Activated CD4-positive, alpha-beta T cell treated with anti-CD3 and anti-CD28 coated beads, Interleukin-2, amount 50 U/mL, for 16 hours (primary cell): ENCODE measurements around the gene NFATC4.
"Not testable (repeated sequence)": the region's sequence is repeated elsewhere in the genome, so short reads cannot be mapped to it uniquely, and the experiment has no call there.

Experiments used
- DNase-seq: peaks from one replicate; pipeline ENCODE4 v3.0.0-alpha.2; 2020

Gene NFATC4

GRCh38 chr14:24368562-24369252, 723 bp downstream of the NFATC4 start:
- no peak for DNase-seq

DNA sequence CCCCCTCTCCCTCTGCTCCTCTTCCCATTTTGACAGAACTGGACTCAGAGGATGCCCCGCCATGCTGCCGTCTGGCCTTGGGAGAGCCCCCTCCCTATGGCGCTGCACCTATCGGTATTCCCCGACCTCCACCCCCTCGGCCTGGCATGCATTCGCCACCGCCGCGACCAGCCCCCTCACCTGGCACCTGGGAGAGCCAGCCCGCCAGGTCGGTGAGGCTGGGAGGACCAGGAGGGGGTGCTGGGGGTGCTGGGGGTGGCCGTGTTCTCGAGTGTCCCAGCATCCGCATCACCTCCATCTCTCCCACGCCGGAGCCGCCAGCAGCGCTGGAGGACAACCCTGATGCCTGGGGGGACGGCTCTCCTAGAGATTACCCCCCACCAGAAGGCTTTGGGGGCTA, 1.5 kb downstream of the NFATC4 start:
- no peak for DNase-seq

DNA sequence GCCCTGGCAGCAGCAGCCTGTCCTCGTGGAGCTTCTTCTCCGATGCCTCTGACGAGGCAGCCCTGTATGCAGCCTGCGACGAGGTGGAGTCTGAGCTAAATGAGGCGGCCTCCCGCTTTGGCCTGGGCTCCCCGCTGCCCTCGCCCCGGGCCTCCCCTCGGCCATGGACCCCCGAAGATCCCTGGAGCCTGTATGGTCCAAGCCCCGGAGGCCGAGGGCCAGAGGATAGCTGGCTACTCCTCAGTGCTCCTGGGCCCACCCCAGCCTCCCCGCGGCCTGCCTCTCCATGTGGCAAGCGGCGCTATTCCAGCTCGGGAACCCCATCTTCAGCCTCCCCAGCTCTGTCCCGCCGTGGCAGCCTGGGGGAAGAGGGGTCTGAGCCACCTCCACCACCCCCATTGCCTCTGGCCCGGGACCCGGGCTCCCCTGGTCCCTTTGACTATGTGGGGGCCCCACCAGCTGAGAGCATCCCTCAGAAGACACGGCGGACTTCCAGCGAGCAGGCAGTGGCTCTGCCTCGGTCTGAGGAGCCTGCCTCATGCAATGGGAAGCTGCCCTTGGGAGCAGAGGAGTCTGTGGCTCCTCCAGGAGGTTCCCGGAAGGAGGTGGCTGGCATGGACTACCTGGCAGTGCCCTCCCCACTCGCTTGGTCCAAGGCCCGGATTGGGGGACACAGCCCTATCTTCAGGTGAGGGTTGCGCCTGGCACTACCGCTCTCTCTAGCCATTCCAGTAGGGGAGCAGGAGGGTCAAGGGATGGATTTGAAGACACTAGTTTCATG, 2.1 kb downstream of the NFATC4 start:
- no peak for DNase-seq

DNA sequence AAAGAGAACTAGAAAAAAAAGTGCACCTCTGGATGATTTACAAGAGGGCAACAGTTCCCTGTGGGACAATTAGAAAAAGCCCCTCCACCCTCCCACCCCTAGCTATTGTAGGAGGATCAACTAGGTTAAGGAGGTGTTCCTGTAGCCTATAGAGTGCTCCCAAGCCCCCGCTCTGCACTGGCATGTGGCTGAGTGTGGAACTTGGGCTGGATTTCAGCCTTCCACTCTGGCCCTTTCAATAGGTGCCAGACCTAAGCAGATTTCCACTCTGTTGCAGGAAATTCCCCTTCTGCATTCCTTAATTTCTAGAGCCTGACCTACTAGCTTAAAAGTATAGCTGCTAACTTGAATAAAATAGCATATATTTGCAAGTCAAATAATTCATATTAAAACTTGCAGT, 2.8 kb downstream of the NFATC4 start:
- DNase-seq, result no peak

DNA sequence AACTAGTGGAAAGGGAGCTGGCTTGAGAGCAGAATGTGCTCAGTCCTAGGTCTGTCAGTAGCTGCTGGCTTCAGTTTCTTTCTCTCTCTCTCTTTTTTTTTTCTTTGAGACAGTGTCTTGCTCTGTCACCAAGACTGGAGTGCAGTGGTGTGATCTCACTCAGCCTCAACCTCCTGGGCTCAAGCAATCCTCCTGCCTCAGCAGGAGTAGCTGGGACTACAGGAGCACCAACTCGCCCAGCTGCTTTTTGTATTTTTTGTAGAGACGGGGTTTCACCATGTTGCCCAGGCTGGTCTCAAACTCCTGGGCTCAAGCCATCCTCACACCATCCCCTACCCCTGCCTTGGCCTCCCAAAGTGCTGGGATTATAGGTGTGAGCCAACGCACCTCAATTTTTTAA, 3.6 kb downstream of the NFATC4 start:
- not testable (repeated sequence) for DNase-seq

DNA sequence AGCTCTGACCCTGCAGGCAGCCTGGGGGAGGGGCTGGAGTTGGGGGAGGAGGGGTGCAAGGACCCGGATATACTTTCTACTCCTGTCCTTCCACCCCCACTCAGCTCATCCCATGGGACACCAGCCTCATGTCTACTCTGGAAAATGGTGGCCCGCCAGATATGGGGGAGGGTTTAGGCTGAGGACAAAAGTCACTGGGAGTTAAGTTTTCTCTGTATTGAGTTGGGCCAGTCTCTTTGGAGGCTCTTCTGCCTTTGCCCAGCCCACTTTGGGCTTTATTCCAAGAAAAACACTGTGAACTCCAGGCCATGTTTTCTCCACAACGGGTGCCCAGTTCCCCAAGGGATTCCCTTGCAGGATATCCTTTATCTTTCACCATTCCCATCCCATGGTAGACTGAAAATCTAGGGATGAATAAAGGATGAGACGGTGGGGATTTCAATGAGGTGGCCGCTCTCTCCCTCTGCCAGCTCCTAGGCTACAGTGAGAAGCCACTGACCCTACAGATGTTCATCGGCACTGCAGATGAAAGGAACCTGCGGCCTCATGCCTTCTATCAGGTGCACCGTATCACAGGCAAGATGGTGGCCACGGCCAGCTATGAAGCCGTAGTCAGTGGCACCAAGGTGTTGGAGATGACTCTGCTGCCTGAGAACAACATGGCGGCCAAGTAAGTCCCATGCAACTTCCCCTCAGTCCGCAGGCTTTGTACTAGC, 4.9 kb downstream of the NFATC4 start:
- no peak for DNase-seq

DNA sequence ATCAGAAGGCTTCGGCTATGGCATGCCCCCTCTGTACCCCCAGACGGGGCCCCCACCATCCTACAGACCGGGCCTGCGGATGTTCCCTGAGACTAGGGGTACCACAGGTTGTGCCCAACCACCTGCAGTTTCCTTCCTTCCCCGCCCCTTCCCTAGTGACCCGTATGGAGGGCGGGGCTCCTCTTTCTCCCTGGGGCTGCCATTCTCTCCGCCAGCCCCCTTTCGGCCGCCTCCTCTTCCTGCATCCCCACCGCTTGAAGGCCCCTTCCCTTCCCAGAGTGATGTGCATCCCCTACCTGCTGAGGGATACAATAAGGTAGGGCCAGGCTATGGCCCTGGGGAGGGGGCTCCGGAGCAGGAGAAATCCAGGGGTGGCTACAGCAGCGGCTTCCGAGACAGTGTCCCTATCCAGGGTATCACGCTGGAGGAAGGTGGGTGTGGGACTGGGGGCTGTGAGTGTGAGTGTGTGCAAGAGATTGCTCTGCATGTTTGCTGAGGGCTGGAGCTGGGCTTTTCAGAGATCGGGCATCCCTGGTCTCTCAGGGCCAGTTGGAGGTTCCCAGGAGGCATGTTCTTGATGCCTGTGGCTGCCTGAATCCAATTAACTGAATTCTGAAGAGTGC, 8.6 kb downstream of the NFATC4 start:
- DNase-seq, result no peak

GRCh38 chr14:24377126-24377525, 9.1 kb downstream of the NFATC4 start:
- DNase-seq, result no peak

- no peak for DNase-seq
Observed at GRCh38 chr14:24377657-24378056, 9.7 kb downstream of the NFATC4 start.

GRCh38 chr14:24378327-24378726, 10.3 kb downstream of the NFATC4 start:
- DNase-seq, result no peak

- DNase-seq, result no peak
Observed at GRCh38 chr14:24378981-24379906, 11.3 kb downstream of the NFATC4 start.

DNA sequence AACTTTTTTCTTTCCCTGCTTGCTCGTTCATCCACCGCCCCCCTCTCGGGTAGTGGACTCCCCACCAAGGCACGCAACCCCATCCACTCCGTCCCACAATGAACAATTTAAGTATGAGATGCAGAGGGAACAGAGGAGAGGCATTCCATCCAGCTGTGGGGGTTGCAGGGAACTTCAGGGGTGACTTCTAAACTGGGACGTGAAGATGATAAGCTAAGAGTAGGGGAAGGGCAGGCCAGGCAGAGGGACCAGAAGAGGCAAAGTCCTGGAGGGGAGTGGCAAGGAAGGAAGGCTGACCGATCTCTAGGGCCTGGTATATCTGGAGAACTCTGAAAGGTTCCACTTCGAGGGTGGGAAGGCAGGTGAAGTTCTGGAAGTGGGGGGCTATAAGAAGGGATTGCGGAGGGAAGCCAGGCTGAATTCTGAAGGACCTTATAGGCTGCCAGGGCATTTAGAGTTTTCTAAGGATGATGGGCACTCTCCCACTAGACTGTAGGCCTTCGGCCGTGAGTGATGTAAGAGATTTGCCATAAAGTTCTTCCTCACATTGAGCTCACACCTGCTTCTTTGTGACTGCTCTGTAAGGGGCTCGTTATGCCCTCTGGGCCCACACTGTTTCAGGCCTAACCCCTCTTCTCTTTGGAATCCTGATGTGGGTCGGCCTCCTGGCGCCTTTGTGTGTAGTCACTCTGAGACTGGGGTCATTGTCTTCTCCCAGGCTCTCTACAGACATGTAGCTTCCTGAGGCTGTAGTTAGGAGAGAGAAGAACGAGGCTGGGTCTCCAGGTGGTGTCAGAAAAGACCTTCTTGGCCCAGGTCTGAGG, 12.1 kb downstream of the NFATC4 start:
- no peak for DNase-seq

GRCh38 chr14:24381363-24382063, 13.5 kb downstream of the NFATC4 start:
- DNase-seq, result no peak

- DNase-seq, result no peak
Observed at GRCh38 chr14:24382064-24382371, 14.0 kb downstream of the NFATC4 start.

DNA sequence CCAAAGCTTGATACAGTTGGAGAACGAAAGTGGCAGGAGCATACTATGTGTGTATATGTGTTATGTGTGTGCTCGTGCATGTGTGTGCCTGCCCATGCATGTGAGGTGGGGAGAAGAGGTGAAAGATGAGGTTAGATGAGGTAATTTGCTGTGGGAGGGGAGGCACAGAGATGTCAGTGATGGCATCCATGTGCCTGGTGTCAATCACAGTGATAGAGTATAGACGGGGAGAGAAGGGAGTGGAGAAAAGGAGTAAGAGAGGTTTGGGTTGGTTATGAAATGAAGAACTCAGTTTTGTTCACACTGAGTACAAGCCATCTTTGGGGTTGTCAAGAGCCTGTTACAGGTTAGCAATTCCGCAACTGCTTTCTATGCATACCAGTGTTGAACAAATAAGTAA, 16.2 kb downstream of the NFATC4 start:
- no peak for DNase-seq

DNA sequence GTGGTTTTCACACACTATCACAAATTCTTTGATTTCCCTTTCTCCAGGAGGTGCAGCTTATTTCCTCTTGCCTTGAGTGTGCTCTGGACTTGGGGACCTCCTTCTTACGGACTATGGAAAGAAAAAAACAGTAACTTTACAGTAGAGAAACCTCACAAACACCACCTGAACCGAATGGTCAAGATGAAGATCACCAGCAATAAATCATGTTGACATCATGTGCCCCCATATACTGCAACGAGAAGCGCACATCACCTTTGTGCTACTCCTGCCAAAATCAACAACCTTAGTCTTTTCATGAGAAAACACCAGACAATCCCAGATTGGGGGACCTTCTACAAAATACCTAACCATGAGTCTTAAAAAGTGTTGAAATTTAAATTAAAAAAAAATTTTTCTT, 17.5 kb downstream of the NFATC4 start:
- DNase-seq, result no peak

GRCh38 chr14:24387009-24387345, 19.0 kb downstream of the NFATC4 start:
- DNase-seq, result no peak

DNA sequence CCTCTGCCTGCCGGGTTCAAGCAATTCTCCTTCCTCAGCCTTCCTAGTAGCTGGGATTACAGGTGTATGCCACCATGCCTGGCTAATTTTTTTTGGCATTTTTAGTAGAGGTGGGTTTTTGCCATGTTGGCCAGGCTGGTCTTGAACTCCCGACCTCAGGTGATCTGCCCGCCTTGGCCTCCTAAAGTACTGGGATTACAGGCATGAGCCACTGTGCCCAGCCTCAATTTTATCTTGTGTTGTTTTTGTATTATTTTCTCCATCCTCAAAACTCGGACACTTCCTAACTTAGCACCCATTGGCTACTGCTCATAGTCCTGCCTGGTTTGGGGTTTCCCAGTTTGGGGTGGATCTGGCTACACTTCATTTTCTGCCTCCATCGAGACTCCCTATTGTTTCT, 19.6 kb downstream of the NFATC4 start:
- not testable (repeated sequence) for DNase-seq

- DNase-seq, result no peak
Observed at GRCh38 chr14:24388474-24389179, 20.6 kb downstream of the NFATC4 start.

DNA sequence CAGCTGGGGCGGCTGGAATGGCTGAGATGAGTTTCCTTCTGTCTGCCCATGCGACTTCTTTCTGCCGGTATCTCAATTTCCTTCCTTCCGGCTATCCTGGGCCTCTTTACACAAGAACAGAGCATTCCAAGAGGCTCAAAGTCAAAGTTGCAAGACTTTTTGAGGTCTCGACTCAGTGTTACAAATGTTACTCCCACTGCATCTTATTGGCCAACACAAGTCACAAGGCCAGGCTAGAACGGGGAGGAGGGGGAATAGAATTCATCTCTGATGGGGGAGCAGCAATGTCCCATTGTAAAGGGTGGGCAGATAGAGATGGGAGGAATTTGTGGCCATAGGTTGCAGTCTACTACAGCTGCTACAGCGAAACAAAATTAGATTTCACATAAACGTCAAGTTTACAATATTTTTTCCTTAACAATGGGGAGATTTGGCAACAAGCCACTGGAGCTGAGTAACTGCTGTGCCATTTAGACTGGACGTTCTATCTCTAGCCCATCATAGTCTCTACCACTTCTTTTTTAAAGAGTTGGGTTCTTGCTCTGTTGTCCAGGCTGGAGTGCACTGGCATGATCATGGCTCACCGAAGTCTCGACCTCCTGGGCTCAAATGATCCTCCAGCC, 21.4 kb downstream of the NFATC4 start:
- DNase-seq, result no peak
